ENCODE results near the gene ABCB11. TPM values are rescaled to one million over a fixed set of nuclear protein-coding genes. Genes with fewer than 3 reads are reported as not detected.

The ABCB11 gene
- polyA plus RNA-seq, 4 donors, result 0.03 to 0.37 TPM; not detected in 2

DNA sequence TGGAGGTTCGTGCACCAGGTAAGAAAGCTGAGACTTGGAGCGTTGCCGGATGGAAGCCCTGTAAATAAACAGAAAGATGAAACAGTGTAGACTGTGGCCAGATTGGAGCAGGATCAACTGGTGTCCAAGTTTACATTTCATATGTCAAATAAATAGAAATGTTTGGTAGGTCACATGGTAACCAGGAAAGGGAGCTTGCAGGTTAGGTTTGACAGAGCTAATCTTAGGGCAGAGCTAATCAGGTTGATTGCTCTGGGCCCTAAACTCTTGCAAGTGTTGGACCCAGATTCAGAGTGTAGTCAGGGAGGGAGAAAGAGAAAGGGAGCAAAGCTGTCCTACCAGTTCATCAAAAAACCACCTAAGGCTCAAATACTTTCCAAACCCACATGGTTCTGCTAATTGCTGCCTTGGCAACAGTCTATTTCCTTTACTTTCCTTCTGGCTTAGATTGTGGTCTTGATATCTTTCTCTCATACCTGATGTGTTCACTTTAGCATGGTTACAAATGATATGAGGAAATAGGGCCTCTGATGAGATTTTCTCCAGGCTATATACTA is 66.8 kb downstream of the ABCB11 start:
- Histone ChIP-seq H3K9me3 (ENCODE audit: control insufficient read depth in 2 of 2, insufficient read depth in 1 of 2, low read depth in 1 of 2, low read length in 1 of 2) (no peaks in the 10 kb centered on the region), H3K27ac (ENCODE audit: low read depth in 1 of 3, low read length in 2 of 3) (no peak overlapping the region), H3K4me3 (ENCODE audit: low read depth in 1 of 3, low read length in 3 of 3) (no peak overlapping the region), H3K36me3 (ENCODE audit: control insufficient read depth in 3 of 3, insufficient read depth in 2 of 3, low read depth in 1 of 3, low read length in 3 of 3) (no peaks in the 10 kb centered on the region), H3K27me3 (ENCODE audit: control insufficient read depth in 3 of 3, insufficient read depth in 3 of 3, low read length in 3 of 3) (no peaks in the 10 kb centered on the region), H3K4me1 (ENCODE audit: control insufficient read depth in 3 of 3, insufficient read depth in 2 of 3, low read depth in 1 of 3, low read length in 2 of 3) (no peaks in the 10 kb centered on the region)
- DNase-seq (peak in 1 of 2 donors; percentile 8), FAIRE-seq (no peak)
- 85 to 93% (median 87%) methylated on average over 3 of the region's 3 CpGs for WGBS, 3 donors

DNA sequence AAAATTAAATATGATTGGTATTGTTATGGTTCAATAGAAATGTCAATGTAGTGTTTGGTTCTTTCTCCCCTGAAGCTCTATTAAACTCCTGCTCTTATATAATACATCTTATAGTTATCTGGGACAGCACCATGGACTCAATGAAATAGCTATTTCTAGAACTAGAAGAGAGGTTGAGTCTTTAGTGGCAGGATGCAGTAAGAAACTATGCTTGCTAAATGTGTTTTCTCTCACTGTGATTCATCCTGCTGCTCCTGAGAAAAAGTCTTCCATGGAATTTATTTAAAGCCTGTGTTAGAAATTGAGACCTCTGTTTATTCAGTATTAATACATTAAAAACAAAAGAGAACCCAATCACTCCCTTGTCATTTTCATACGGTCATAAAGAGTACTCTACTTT is 68.5 kb downstream of the ABCB11 start:
- H3K4me1 ChIP-seq (ENCODE audit: control insufficient read depth in 3 of 3, insufficient read depth in 2 of 3, low read depth in 1 of 3, low read length in 2 of 3), result no peaks in the 10 kb centered on the region
- H3K9me3 ChIP-seq (ENCODE audit: control insufficient read depth in 2 of 2, insufficient read depth in 1 of 2, low read depth in 1 of 2, low read length in 1 of 2), result no peaks in the 10 kb centered on the region
- no peak for FAIRE-seq
- no peak for DNase-seq
- H3K36me3 ChIP-seq (ENCODE audit: control insufficient read depth in 3 of 3, insufficient read depth in 2 of 3, low read depth in 1 of 3, low read length in 3 of 3), result no peaks in the 10 kb centered on the region
- H3K4me3 ChIP-seq (ENCODE audit: low read depth in 1 of 3, low read length in 3 of 3), result no peak overlapping the region
- 79 to 95% (median 94%) methylated on average over 1 of the region's 1 CpG for WGBS, 3 donors
- H3K27ac ChIP-seq (ENCODE audit: low read depth in 1 of 3, low read length in 2 of 3), result no peak overlapping the region
- no peaks in the 10 kb centered on the region for H3K27me3 ChIP-seq (ENCODE audit: control insufficient read depth in 3 of 3, insufficient read depth in 3 of 3, low read length in 3 of 3)

DNA sequence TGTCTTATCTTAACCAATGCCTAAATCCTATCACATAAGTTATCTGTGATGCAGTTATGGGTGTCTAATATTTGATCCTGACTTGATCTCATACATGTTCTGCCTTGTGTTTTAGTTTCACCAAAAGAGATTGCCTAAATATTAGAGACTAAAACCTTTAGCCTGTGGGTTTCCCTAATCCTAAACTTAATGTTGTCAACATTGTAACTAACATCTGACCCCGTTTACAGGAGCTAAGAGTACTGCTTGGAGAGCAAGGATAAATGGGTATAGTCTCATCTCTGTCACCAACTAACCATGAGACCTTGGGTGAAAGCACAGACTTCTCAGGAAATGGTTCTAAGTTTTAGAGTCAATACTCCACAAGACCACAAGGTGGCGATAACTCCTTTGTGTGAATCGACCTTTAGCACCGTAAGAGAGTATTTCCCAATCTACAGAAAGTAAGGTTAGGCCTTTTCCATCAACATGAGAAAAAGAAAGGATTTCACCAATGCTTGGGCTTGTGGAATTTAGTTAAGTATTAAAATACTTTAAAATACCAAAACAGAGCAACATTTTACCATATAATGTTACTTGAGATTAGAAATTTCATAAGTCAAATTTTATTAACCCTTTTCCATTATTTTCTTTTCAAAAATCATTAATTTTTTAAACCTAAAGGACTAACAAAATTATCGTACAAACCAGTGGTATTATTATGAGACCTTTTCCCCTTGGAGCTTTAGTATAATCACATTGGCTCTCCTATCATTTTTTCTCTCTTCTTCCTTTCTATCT is 69.5 kb downstream of the ABCB11 start:
- no peaks in the 10 kb centered on the region for H3K9me3 ChIP-seq (ENCODE audit: control insufficient read depth in 2 of 2, insufficient read depth in 1 of 2, low read depth in 1 of 2, low read length in 1 of 2)
- FAIRE-seq, result peak; percentile 39
- H3K36me3 ChIP-seq (ENCODE audit: control insufficient read depth in 3 of 3, insufficient read depth in 2 of 3, low read depth in 1 of 3, low read length in 3 of 3), result no peaks in the 10 kb centered on the region
- peak; percentile 85 to 86 for DNase-seq
- no peaks in the 10 kb centered on the region for H3K4me1 ChIP-seq (ENCODE audit: control insufficient read depth in 3 of 3, insufficient read depth in 2 of 3, low read depth in 1 of 3, low read length in 2 of 3)
- no peak overlapping the region for H3K4me3 ChIP-seq (ENCODE audit: low read depth in 1 of 3, low read length in 3 of 3)
- WGBS, 3 donors, result 12 to 19% (median 16%) methylated on average over 5 of the region's 5 CpGs
- no peaks in the 10 kb centered on the region for H3K27me3 ChIP-seq (ENCODE audit: control insufficient read depth in 3 of 3, insufficient read depth in 3 of 3, low read length in 3 of 3)
- H3K27ac ChIP-seq (ENCODE audit: low read depth in 1 of 3, low read length in 2 of 3), result no peak overlapping the region

DNA sequence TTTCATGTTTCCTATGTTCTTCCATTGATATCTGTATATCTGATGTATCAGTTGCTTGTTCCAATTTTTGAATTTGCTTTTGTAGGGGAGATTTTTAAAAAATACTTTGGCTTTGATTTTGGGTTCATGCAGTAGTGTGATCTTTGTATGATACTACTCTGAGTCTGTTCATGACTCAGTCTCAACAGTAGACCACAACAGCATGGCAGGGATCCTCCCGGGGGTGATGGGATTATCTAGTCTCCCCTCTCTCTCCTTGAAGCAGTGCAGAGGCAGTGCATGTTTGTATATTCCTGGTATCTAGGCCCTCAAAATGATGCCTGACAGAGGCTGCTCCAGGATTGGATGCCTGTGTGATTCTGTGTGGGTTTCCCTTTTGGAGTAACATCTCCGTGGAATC is 74.7 kb downstream of the ABCB11 start:
- no peak overlapping the region for H3K4me3 ChIP-seq (ENCODE audit: low read depth in 1 of 3, low read length in 3 of 3)
- H3K27me3 ChIP-seq (ENCODE audit: control insufficient read depth in 3 of 3, insufficient read depth in 3 of 3, low read length in 3 of 3), result no peaks in the 10 kb centered on the region
- no peak for DNase-seq
- no peaks in the 10 kb centered on the region for H3K4me1 ChIP-seq (ENCODE audit: control insufficient read depth in 3 of 3, insufficient read depth in 2 of 3, low read depth in 1 of 3, low read length in 2 of 3)
- FAIRE-seq, result no peak
- 88 to 94% (median 89%) methylated on average over 2 of the region's 2 CpGs for WGBS, 3 donors
- peaks cover 0 to 9% of the 10 kb centered on the region in 2 donors for H3K9me3 ChIP-seq (ENCODE audit: control insufficient read depth in 2 of 2, insufficient read depth in 1 of 2, low read depth in 1 of 2, low read length in 1 of 2)
- no peaks in the 10 kb centered on the region for H3K36me3 ChIP-seq (ENCODE audit: control insufficient read depth in 3 of 3, insufficient read depth in 2 of 3, low read depth in 1 of 3, low read length in 3 of 3)
- H3K27ac ChIP-seq (ENCODE audit: low read depth in 1 of 3, low read length in 2 of 3), result no peak overlapping the region

DNA sequence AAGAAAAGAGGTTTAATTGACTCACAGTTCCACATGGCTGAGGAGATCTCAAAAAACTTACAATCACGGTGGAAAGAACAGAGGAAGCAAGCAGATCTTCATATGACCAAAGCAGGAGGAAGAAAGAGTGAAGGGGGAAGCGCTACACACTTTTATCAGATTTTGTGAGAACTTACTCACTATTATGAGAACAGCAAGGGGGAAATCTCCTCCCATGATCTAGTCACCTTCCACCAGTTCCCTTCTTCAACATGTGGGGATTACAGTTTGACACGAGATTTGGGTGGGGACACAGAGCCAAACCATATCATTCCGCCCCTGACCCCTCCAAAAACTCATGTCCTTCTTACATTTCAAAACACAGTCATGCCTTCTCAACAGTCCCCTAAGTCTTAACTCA is 75.8 kb downstream of the ABCB11 start:
- H3K36me3 ChIP-seq (ENCODE audit: control insufficient read depth in 3 of 3, insufficient read depth in 2 of 3, low read depth in 1 of 3, low read length in 3 of 3), result no peaks in the 10 kb centered on the region
- H3K9me3 ChIP-seq (ENCODE audit: control insufficient read depth in 2 of 2, insufficient read depth in 1 of 2, low read depth in 1 of 2, low read length in 1 of 2), result peaks cover 0 to 9% of the 10 kb centered on the region in 2 donors
- no peak overlapping the region for H3K27ac ChIP-seq (ENCODE audit: low read depth in 1 of 3, low read length in 2 of 3)
- DNase-seq (no peak), FAIRE-seq (no peak)
- no peaks in the 10 kb centered on the region for H3K4me1 ChIP-seq (ENCODE audit: control insufficient read depth in 3 of 3, insufficient read depth in 2 of 3, low read depth in 1 of 3, low read length in 2 of 3)
- H3K27me3 ChIP-seq (ENCODE audit: control insufficient read depth in 3 of 3, insufficient read depth in 3 of 3, low read length in 3 of 3), result no peaks in the 10 kb centered on the region
- WGBS, 3 donors, result 87 to 99% (median 93%) methylated on average over 4 of the region's 4 CpGs
- H3K4me3 ChIP-seq (ENCODE audit: low read depth in 1 of 3, low read length in 3 of 3), result no peak overlapping the region

DNA sequence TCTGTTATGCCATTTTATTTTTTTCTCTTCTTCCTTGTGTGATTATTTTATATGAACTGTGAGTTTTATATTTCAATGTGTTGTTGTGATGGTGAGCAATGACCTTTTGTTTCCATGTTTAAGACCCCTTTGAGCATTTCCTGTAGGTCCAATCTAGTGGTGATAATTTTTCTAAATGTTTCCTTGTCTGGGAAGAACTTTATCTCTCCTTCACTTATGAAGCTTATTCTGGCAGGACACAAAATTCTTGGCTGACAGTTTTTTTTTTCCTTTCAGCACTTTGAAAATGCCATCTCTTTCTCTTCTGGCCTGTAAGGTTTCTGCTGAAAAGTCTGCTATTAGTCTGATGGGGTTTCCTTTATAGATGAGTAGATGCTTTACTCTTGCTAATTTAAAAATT is 76.9 kb downstream of the ABCB11 start:
- no peak for FAIRE-seq

DNA sequence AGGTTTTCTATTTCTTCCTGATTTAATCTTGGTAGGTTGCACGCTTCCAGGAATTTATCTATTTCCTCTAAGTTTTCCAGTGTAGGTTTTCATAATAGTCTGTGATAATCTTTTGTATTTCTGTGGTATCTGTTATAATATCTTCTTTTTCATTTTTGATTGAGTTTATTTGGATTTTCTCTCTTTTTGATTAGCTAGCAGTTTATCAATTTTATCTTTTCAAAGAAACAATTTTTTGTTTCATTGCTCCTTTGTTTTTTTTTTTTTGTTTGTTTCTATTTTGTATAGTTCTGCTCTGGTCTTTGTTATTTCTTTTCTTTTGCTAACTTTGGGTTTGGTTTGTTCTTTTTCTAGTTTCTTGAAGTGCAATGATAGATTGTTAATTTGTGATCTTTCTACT is 78.7 kb downstream of the ABCB11 start:
- Histone ChIP-seq H3K36me3 (ENCODE audit: control insufficient read depth in 3 of 3, insufficient read depth in 2 of 3, low read depth in 1 of 3, low read length in 3 of 3) (no peaks in the 10 kb centered on the region), H3K27me3 (ENCODE audit: control insufficient read depth in 3 of 3, insufficient read depth in 3 of 3, low read length in 3 of 3) (no peaks in the 10 kb centered on the region), H3K27ac (ENCODE audit: low read depth in 1 of 3, low read length in 2 of 3) (no peak overlapping the region), H3K9me3 (ENCODE audit: control insufficient read depth in 2 of 2, insufficient read depth in 1 of 2, low read depth in 1 of 2, low read length in 1 of 2) (peaks cover 0 to 9% of the 10 kb centered on the region in 2 donors), H3K4me3 (ENCODE audit: low read depth in 1 of 3, low read length in 3 of 3) (no peak overlapping the region), H3K4me1 (ENCODE audit: control insufficient read depth in 3 of 3, insufficient read depth in 2 of 3, low read depth in 1 of 3, low read length in 2 of 3) (no peaks in the 10 kb centered on the region)
- 86 to 93% (median 92%) methylated on average over 1 of the region's 1 CpG for WGBS, 3 donors
- FAIRE-seq (peak; percentile 36), DNase-seq (no peak)

More for the DNA sequence above, 76.9 kb downstream of the ABCB11 start:
- no peaks in the 10 kb centered on the region for H3K27me3 ChIP-seq (ENCODE audit: control insufficient read depth in 3 of 3, insufficient read depth in 3 of 3, low read length in 3 of 3)
- DNase-seq, result no peak
- H3K36me3 ChIP-seq (ENCODE audit: control insufficient read depth in 3 of 3, insufficient read depth in 2 of 3, low read depth in 1 of 3, low read length in 3 of 3), result no peaks in the 10 kb centered on the region
- no peak overlapping the region for H3K4me3 ChIP-seq (ENCODE audit: low read depth in 1 of 3, low read length in 3 of 3)
- no peaks in the 10 kb centered on the region for H3K4me1 ChIP-seq (ENCODE audit: control insufficient read depth in 3 of 3, insufficient read depth in 2 of 3, low read depth in 1 of 3, low read length in 2 of 3)
- peaks cover 0 to 9% of the 10 kb centered on the region in 2 donors for H3K9me3 ChIP-seq (ENCODE audit: control insufficient read depth in 2 of 2, insufficient read depth in 1 of 2, low read depth in 1 of 2, low read length in 1 of 2)
- no peak overlapping the region for H3K27ac ChIP-seq (ENCODE audit: low read depth in 1 of 3, low read length in 2 of 3)

DNA sequence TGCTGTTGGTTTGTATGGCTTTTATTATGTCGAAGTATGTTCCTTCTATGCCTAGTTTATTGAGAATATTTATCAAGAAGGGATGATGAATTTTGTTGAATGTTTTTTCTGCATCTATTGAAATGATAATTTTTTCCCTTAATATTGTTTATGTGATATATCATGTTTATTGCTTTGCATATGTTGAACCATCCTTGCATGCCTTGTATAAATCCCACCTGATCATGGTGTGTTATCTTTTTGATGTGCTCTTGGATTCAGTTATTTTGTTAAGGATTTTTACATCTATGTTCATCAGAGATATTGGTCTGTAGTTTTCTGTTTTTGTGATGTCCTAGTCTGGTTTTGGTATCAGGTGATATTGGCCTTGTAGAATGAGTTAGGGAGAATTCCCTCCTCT is 79.3 kb downstream of the ABCB11 start:
- Histone ChIP-seq H3K4me1 (ENCODE audit: control insufficient read depth in 3 of 3, insufficient read depth in 2 of 3, low read depth in 1 of 3, low read length in 2 of 3) (no peaks in the 10 kb centered on the region), H3K9me3 (ENCODE audit: control insufficient read depth in 2 of 2, insufficient read depth in 1 of 2, low read depth in 1 of 2, low read length in 1 of 2) (peaks cover 0 to 9% of the 10 kb centered on the region in 2 donors), H3K4me3 (ENCODE audit: low read depth in 1 of 3, low read length in 3 of 3) (no peak overlapping the region), H3K27ac (ENCODE audit: low read depth in 1 of 3, low read length in 2 of 3) (no peak overlapping the region), H3K36me3 (ENCODE audit: control insufficient read depth in 3 of 3, insufficient read depth in 2 of 3, low read depth in 1 of 3, low read length in 3 of 3) (no peaks in the 10 kb centered on the region), H3K27me3 (ENCODE audit: control insufficient read depth in 3 of 3, insufficient read depth in 3 of 3, low read length in 3 of 3) (no peaks in the 10 kb centered on the region)
- DNase-seq (no peak), FAIRE-seq (no peak)
- WGBS, 3 donors, result 85 to 93% (median 92%) methylated on average over 1 of the region's 1 CpG

DNA sequence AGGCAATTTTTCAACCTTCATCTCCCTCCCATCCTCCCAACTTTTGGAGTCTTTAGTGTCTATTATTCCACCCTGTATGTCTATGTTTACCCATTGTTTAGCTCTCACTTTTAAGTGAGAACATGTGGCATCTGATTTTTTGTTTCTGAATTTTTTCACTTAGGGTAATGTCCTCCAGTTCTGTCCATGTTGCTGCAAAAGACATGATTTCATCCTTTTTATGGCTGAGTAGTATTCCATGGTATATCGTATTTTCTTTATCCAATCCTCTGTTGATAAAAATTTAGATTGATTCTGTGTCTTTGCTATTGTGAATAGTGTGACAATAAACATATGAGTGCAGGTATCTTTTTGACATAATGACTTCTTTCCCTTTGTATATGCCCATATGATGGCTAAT is 81.8 kb downstream of the ABCB11 start:
- H3K36me3 ChIP-seq (ENCODE audit: control insufficient read depth in 3 of 3, insufficient read depth in 2 of 3, low read depth in 1 of 3, low read length in 3 of 3), result no peaks in the 10 kb centered on the region
- DNase-seq (no peak), FAIRE-seq (no peak)
- H3K4me1 ChIP-seq (ENCODE audit: control insufficient read depth in 3 of 3, insufficient read depth in 2 of 3, low read depth in 1 of 3, low read length in 2 of 3), result no peaks in the 10 kb centered on the region
- no peaks in the 10 kb centered on the region for H3K9me3 ChIP-seq (ENCODE audit: control insufficient read depth in 2 of 2, insufficient read depth in 1 of 2, low read depth in 1 of 2, low read length in 1 of 2)
- no peak overlapping the region for H3K4me3 ChIP-seq (ENCODE audit: low read depth in 1 of 3, low read length in 3 of 3)
- WGBS, 3 donors, result 97 to 98% (median 97%) methylated on average over 1 of the region's 1 CpG
- no peak overlapping the region for H3K27ac ChIP-seq (ENCODE audit: low read depth in 1 of 3, low read length in 2 of 3)
- H3K27me3 ChIP-seq (ENCODE audit: control insufficient read depth in 3 of 3, insufficient read depth in 3 of 3, low read length in 3 of 3), result no peaks in the 10 kb centered on the region

Data from small intestine (tissue), 7 donors.